ENCODE results near the gene BRSK2.

BRSK2 gene

DNA sequence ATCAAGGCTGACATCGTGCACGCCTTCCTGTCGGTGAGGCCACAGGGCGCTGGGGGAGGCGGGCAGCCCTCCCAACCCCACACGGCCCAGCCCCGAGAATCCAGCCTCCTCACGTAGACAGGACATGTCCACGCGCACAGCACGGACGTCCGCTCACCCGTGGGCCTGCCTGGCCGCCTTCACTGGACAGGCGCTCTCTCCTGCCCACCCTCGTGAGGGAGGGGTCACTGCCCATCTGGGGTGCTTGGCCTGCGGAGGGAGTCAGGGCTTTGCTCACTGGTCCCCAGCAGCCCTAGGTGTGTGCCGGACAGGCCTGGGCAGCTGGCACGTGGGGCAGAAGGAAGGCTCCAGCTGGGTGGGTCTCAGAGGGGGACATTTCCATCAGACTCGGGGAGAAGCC is 64.8 kb downstream of the BRSK2 start:
- DNase-seq = no peak

DNA sequence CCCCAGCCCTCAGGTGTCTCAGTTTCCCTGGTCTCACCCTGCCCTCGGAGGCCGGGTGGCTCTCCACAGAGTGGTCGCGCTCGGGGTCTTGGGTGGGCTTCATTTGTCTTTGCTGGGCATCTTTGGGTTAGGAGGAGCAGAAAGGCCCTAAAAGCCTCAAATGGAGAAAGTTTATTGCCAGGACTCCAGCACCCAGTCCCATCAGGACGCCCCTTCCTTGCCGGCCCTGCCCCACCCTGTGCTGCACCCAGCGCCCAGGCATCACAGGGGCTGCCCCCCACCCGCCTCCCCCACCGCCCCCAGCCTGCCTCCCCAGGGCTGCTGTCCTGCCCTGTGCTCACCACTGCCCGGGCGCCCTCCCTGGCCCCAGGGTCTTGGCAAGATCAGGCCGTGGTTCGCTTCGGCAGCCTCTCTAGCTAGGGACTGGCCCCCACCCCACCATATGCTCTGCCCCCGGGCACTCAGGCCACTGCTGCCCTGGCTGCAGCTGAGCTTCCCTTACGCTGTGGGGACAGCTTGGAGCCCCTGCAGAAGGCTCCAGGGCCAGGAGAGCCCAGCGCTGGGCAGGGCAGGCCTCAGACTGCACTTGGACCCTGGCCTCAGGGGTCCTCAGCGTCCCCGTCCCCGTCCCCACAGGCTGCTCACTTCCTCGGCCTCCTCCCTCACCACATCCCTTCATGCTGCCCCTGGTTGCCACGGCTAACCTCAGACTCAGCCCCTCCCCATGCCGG is 65.5 kb downstream of the BRSK2 start:
- DNase-seq = no peak

DNA sequence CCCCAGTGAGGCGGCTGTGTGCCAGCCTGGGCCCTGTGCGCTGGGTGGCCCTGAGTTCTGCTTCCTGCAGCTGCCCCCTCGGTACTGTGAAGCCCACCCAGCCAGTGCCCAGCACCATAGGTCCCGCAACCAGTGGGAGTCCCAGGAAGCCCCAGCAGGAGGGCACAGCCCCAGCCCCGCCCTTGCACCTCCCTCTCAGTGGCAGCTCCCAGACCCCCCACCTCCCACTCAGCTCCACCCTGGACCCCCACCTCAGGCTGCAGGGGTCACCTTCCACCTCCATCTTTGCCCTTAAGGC is 66.0 kb downstream of the BRSK2 start:
- no peak for DNase-seq

DNA sequence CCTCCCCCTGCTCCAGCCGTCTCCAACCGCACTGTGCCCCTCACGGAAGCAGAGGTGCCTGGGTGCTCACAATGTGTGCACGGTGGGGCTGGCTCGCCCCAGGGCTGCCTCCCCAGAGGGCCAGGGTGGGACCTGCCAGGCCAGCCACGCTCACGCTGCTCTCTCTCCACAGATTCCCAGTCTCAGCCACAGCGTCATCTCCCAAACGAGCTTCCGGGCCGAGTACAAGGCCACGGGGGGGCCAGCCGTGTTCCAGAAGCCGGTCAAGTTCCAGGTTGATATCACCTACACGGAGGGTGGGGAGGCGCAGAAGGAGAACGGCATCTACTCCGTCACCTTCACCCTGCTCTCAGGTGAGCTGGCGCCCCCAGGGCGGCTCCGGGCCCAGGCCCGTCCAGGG is 66.4 kb downstream of the BRSK2 start:
- no peak for DNase-seq

DNA sequence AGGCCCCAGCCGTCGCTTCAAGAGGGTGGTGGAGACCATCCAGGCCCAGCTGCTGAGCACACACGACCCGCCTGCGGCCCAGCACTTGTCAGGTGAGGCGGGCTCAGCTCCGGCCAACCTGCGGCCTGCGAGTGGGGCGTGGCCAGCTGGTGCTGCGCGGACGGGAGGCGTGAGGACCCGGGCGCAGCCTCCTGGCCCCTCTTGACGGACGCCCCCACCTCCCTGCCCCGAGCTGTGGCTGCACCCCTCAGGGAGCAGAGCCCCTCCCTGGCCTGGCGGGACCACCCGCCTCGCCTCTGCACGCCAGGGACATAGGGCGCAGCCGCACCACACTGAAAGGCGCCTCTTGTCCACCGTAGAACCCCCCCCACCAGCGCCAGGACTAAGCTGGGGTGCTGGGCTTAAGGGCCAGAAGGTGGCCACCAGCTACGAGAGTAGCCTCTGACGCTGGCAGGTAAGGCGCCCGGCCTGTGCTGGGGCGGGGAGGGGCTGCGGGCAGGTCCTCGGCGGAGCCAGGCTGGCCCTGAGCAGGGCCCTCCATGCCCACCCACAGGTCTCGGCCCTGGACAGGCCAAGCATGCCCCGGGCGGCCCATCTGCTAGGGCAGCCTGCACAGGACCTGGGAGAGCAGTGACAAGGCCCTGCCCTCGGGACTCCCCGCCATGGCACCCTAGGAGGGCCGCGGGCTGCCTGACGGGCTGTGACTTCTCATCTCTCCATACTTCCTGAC is 67.0 kb downstream of the BRSK2 start:
- no peak for DNase-seq

DNA sequence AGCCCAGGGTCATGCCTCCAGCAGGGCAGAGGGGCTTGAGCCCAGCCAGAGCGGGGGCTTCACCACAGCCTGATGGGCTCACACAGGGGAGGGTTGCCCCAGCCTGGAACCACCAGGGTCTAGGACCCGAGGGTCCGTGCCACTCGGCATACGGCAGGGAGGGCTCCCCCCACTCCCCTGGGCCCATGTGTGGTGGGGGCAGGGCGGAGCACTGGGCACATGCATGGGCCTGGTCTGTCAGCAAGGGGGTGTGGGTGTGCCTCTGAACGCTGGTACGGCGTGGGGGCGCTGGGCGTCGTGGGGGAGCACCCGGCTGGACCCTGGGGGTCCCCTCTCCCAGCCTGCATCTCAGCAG is 67.6 kb downstream of the BRSK2 start:
- no peak for DNase-seq

DNA sequence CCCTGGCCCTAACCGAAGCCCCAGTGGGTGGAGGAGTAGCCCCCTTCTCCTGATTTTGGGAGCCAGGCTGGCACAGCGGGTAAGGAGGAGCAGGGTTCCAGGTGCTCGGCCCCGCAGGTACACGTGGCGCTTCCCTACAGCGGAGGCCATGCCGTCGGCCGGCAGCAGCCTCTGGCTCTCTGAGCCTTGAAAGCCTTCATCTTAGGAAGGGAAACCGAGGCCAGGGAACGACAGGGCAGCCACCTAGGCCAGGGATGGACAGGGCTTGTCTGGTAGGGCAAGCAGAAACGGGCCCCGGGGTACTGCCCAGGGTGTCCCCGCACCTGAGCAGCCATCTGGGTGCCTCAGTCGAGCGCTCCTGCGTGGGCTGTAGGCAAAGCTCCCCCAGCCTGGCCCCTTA is 68.1 kb downstream of the BRSK2 start:
- DNase-seq = no peak

DNA sequence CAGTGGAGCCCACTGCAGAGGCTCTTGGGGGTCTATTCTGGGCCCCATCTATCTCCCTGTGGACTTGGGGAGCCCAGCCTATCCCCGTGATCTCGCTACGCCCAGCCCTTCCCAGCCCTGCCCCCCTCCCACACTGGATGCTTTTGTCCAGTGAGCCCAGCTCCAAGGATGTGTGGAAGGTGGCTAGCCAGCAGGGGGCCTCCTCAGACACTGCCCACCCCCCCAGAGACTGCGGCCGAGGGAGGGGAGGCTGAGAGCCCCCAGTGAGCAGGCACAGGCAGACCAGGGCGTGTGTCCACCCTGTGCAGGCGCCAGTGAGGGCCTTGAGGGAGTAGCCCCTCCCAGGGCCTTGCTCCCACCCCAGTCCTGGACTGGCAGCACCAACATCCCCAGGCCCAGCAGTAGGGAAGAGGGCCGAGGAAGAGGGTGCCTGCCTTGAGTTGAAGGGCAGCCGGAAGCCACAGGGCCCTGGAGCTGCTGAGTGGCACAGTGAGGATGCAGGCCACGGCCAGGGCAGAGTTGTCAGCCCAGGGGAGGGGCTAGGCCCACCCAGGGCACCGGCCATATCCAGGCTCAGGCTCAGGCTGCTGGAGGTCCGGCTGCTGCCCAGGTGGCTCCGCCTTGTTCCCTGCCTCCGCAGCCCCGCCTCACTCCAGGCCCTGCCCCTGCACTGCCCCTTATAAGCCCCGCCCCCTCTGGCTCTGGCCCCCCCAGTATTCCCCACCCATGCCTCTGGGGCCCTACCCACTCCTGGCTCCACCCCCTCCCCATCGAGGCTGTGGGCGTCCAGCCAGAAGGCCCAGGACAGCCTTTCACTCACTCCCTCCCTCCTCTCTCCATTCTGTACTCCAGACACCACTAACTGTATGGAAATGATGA is 68.8 kb downstream of the BRSK2 start:
- no peak for DNase-seq

DNA sequence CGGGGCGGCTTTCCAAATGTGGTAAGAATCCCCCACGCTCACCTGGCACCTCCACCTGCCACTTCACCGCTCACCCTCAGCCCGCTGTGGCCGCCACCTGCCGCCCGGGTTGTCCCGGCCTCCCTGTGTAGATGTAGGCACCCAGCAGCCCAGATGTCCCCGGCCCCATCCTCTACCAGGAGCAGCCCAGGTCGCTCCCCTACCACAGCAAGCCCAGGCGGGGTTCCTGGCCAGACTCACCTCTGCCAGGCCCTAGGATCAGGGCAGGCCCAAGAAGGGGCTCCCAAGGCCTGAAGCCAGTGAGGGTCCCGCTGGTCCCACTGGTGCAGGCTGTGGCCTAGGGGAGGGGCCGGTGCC is 69.5 kb downstream of the BRSK2 start:
- no peak for DNase-seq

DNA sequence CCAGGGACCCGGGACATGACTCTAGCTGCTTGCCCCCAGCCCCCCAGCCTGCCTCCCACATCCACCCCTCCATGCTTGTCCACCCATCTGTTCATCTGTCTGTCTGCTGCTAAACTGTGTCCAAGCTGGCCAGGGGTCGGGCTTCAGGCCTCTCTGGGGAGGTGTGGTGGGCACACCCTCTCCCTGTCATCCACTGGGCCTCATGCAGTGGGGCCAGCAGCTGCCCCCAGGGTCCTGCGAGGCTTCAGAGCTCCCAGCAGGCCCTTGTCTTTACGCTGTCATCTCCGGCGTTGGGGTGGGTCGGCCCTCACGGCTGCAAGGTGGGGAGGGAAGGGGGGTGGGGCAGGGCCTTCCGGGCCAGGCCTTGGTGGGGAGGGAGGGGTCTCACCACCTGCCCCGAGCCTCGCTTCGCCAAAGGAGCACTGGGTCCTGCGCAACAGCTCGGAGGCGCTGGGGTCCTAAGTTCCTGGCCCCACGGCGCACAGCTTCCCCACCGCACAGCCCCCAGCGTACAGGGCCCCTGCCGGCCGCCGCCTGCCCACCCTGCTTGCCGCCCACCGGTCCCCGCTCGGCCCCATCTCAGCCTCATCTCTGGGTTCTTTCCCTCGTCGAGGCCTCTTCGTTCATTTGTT is 70.1 kb downstream of the BRSK2 start:
- DNase-seq = no peak

DNA sequence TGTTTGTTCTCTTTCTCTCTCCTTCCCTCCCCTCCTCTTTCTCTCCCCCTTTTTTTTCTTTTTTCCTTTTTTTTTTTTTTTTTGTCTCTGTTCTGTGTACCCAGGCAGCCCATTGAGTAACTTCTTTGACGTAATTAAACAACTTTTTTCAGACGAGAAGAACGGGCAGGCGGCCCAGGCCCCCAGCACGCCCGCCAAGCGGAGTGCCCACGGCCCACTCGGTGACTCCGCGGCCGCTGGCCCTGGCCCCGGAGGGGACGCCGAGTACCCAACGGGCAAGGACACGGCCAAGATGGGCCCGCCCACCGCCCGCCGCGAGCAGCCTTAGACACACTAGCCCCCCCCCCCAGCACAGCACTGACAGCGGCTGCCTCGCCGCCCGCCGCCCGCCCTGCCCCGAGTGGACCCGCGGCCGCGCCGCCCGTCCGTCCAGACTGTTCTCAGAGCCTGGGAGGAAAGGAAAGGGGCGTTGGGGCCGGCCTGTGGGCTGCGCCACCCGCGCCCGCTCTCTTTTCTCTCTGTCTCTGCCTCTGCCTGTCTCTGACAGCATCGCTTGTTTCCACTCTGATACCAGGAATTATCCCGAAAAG is 70.8 kb downstream of the BRSK2 start:
- no peak for DNase-seq

DNA sequence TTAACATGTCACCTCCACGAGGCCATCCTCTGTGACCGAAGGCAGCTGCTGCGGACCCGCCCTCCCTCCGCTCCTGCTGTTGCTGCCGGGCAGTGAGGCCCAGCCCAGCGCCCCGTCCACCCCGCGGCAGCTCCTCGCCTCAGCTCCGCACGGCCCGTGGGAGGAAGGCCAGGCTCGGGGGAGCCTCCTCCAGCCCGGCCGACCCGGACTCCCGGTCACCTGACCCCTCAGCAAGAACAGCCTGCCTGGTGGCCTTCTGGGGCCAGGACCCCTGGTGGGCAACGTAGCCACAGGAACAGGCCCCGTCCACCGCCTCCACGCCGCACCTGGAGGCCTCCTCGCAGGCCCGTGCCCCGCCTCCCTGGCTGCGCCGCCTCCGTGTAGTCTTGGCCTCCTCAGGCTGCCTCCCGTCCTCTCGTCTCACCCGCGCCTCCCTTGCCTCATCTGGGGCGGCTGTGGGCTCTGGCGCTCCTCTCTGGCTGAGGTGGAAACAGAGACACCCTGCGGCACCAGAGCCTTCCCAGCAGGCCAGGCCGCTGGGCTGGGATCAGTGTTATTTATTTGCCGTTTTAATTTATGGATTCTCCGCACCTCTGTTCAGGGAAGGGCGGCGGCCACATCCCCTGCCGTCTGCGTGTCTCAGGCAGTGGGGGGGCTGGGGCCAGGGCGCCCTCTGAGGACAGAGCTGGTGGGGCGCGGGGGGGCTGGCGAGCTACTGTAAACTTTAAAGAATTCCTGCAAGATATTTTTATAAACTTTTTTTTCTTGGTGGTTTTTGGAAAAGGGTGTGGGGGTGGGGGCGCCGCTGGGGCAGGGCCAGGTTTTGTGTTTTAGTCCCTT is 71.5 kb downstream of the BRSK2 start:
- DNase-seq = no peak

DNA sequence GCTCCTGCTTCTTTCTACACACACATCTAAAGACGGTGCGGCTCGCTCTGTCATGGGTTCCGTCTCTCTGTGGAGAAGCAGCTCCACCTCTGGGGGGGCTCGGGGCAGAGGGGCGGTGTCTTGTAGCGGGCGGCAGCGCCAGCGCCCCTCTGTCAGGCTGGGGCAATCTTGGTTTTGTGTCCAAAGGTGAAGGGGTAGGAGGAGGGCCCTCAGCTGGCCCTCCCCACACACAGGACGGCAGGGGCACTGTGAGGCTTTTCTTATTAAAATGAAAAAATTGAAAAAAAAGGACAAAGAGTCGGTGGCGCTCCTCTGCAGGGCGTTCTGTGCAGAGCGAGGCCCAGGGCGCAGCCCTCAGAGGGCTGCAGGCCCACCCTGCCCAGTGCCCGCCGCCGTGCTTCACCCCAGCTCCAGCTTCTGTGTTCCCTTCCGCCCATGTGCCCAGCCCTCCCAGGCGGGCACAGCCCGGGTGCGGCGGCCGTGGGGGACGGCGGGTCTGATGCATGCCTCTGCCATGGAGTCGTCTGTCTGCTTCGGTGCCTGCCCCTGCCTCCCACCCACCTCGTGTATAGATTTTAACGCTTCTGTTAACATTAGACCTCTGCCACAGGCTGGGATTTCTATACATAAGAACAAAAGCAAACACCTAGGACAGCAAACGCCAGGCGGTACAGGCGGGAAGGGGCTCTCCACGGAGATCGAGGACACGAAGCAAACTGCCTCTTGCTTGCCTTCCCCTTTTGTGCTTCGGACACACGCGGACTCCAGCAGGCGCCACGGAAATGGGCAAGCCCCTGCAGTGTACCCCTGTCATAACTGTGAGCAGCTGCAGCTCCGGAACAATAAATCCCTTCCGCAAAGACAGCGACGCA is 72.3 kb downstream of the BRSK2 start:
- DNase-seq = no peak

DNA sequence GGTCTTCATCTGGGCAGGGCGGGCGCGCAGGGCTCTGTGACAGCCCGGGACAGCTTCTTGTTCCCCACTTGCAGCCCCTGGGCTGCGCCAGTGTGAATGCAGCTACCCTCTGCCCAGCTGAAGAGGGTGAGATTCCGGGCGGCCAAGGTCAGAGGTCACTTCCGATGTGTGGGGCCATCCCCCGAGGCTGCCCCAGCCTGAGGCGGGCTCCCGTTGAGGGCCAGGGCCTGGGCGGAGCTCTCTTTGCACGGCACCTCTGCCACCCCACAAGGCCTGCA is 72.9 kb downstream of the BRSK2 start:
- no peak for DNase-seq

DNA sequence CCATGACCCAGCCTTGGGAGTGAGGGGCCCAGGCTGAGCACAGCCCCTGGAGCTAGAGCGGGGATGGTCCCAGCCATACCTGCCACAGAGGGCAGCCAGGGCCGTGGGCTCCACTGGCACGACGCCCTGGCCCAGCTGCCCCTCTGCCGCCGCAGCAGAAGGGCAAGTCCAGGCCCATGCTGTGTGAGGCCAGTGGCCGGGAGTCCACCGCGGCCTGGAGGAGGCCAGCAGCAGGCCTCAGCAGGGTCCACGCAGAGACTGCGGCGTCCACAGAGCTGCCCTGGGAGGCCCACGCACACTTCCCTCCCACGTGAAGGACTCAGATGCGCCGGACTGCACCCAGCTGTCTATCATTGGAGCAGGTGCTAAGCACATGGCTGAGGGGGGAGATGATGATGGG is 73.3 kb downstream of the BRSK2 start:
- DNase-seq = no peak

DNA sequence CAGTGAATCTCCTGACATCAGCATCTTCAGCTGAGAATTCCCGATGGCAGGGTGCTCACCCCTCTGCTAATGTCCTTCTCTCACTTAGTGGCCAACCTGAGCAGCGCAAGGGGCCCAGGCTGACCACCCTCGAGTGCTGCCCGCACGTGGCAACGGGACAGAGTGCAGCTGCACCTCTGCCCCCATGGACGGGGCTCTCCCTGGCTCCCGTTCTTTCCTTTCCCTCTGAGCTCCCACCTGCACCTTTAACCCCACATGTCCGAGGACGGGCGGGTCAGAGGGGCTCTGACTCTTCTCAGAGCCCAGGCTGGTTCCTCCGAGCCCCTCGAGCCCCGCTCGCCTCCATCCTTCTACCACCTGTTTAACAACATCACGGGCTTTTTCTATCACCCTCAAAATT is 77.0 kb downstream of the BRSK2 start:
- DNase-seq = no peak

DNA sequence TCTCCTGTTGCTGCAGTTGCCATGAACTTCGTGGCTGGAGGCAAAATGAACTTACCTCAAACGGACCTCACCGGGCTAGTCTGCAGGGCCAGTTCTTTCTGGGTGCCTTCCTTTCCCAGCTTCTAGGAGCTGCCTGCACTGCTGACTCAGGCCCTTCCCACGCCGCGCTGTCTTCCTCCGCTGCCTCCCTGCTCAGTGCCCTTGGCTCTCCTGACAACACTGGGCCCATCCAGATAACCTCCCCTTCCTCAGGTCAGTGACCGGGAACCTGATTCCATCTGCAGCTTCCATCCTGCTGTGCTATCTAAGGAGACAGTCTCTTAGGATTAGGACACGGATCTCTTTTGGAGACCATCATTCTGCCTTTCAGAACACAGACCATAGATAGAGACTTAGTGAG is 77.5 kb downstream of the BRSK2 start:
- no peak for DNase-seq

DNA sequence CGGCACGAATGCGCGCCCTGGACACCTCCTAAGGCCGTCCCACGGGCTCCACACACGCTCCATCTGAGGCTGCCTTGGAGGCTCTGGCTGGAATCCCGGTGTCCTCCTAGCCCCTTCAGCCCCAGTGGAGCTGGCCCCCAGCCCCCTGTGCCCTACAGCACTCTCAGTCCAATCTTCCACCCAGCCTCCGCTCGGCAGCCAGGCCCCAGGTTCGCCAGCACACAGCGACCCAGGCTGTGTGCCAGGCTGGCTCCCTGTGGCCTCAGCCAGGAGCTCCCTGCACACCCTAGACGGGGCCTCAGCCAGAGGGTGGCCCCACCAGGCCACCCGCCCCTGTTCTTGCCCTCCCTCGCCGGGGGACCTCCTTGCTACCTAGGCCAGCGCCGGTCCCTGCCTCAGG is 78.3 kb downstream of the BRSK2 start:
- DNase-seq = no peak

DNA sequence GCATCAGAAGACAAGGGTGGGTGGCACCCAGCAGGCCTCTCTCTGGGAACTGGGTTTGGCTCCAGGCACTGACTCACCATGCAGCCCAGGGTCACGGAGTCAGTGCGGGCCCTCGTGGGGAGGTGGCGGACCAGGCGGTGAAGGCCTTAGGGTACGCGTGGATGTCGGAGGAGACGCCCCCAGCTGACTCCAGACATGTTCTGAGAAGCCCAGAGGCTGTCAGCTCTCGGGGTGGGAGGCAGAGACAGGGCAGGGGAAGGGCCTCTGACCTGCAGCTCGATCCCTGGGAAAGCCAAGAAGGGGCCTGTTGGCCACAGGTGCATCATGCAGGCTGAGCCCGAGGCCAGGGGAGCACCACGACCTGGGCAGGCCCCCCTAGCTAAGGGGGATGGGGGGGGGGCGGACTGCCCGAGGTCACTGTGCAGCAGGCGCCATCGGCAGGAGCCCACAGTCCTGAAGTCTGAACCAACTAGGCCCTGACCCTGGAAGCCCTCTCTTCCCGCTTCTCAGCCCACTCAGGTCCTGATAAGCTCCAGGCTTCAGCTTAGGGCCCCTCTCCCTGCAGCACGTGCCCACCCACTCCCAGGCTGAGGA is 78.8 kb downstream of the BRSK2 start:
- no peak for DNase-seq

DNA sequence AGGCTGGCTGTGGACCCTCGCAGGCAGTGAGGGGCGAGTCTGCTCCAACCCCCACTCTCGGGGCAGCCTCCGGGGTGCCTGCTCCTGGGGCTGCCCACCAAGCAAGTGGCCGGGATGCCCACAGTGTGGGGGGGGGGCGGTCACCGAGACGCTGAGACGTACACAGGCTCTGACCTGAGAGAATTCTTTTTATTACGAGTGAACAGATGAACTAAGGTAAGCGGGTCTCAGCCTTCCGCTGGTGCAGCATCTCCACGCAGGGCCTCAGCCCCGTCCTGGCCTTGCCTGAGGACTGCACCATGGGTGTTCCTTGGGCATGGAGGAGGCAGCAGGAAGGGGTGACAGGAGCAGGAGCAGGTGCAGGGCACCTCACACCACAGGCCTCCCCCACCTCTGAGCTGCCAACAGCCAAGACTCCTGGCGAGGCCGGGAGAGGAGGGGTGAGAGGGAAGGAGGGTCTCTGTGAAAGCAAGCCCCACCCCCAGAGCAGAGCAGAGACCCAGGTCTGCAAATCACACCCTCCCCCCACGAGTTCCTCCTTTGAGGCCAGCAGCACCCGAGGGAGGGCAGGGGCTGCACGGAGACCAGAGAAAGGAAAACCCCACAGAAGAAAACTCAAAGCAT is 79.7 kb downstream of the BRSK2 start:
- no peak for DNase-seq

Data from activated T-cell treated with anti-CD3 and anti-CD28 coated beads for 4 hours (primary cell).